HG03135 (cell line): Measurements from ENCODE around the gene TSHZ2.

Source experiments
- ATAC-seq: cut with Tn5 transposase; IDR thresholded peaks from one replicate; pipeline ENCODE4 v1.9.1; 2021; ENCODE audit warnings: mild to moderate bottlenecking, moderate library complexity; ENCODE audit not compliant: unreplicated experiment

The TSHZ2 gene

DNA sequence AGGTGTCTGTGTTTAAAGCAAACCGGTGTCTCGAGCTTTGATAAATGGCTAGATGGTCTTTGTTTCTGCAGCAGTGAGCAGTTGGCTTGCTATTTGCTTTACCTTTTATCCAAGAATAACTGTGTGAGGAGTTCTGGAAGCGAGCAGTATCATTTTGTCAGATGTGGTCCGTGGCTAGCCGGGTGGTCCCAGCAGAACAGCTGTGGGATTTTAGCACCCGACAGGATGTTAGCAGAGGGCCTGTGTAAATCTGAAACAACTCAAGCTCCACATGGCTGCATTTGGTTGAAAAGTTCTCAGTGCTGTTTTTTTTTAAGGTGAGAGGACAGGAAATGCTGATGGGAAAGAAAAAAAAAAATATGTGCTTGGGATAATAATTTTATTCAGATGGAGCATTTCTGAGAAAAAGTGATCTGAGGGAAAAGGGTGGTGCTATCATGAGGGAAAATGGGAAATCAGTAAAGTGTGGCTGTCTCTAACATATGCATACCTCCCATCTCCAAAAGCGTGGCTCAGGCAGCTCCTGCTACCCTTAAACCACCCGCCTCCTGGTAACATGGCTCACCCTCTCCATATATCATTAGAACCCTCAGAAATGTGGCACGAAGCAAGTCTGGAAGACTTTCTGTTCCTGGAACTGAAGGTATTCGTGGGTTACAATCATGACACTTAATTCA is 215.4 kb downstream of the TSHZ2 start:
- ATAC-seq: no peak

DNA sequence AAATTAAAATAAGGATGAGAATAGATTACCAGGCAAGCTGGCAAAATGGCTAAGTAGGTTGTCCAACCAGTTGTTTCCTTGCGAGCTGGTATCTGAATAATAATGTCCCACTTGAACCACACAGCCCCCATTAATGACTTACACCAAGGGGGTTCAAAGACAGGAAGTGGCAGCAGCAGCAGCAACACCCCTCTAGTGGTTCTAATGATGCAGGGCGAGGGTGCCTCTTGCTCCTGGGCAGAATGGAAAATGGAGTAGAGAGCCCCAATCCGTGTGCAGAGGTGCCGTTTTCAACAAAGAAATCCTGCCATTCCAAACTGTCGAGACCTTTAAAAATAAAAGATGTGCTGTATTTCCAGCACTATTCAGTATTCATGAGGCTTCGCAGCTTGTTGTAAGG is 218.1 kb downstream of the TSHZ2 start:
- no peak for ATAC-seq

DNA sequence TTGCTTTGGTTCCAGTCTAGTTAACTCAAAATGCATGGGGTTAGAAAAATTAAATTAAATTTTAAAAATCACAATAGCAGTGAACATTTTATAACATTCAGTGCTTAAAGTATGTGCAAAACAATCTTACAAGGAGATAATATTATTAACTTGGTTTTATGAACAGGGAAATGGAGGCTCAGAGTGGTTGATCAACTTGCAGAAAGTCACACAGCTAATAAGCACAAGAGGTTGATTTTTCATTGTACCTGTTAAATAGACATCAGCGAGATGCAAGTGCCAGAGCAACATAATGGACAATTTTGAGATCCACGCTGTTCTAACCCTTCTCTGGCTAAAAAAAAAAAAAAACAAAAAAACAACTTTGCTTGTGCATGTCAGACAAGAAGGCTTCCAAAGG is 219.8 kb downstream of the TSHZ2 start:
- ATAC-seq: no peak

DNA sequence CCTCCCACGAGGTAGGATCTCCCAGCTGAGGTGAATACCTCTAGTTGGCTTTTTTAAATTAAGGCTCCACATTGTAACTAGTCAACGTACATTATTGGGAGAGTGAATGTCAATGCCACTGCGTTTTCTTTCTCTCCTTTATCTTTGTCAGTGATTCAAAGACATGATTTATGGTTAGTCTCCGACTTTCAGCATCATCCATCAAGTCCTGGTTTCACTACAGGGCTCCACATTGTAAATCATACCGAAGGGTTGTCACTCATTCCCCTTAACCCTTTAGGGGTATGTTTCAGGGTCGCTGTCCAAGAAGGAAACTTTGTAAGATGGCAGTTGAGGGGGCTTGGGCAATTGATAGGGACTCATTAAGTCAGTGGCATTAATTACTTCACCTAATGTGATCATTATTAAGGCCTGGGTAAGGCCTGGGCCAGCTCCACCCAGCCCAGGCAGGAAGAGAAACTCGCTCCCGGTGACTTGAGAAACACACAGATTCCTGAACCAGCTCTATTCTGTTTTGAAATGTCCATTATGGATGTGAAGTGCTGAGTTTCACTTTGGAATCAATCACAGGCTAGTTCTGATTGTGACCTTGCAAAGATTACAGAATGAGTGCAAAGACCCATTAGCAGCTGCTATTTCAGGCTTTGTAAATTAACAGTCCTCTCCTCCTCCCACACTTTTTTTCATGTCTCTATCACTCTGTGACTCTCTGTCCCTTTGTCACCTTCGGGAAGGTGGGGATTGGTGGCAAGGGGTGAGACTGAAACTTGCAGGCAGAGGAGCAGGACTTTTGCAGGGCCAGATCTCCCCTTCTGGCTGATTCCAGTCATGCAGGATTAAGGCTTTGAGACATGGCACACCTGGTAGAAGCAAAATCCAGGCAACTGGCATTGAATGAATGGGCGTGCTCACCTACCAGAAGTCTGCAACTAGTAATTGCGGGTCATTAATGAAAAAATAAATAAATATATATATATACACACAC is 222.4 kb downstream of the TSHZ2 start:
- no peak for ATAC-seq

GRCh38 chr20:53195876-53196610 is 223.9 kb downstream of the TSHZ2 start:
- ATAC-seq: no peak

GRCh38 chr20:53201588-53201987 is 229.4 kb downstream of the TSHZ2 start:
- ATAC-seq: no peak

GRCh38 chr20:53202777-53203176 is 230.6 kb downstream of the TSHZ2 start:
- ATAC-seq: no peak

DNA sequence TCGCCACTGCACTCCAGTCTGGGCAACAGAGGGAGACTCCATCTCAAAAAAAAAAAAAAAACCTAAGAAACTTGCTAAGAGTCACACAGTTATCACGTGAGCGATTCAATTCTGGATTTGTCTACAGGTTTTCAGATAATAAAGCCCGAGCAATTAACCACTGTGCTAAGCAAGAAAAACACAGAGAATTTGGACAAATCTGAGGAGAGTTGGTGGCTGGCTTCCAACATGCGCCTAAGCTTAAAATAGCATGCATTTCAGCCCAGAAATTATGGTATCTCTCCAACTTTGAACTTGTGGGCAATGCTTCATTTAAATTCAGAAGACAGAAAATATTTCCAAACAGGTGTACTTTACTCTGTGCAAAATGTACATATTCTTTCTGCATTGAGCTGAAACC is 232.9 kb downstream of the TSHZ2 start:
- no peak for ATAC-seq

GRCh38 chr20:53208110-53208832 is 236.1 kb downstream of the TSHZ2 start:
- ATAC-seq: no peak

DNA sequence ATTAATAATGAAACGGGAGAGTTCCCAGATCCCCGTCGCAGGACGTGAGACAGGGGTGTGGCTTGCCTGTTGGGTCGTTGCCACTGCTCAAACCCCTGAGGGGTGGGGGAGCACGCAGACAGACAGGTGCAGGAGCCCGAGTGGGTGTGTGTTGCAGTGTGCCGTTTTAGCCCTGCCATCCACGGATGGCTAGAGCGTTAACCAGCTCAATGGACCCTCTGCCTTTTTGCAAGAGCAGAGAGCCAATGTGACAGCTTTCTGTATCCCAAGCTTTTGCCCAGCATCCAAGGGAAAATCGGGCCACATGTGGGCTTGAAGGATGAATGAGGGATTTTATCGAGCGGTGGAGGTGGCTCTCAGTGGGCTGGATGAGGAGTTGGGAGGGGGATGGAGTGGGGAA is 237.9 kb downstream of the TSHZ2 start:
- no peak for ATAC-seq

DNA sequence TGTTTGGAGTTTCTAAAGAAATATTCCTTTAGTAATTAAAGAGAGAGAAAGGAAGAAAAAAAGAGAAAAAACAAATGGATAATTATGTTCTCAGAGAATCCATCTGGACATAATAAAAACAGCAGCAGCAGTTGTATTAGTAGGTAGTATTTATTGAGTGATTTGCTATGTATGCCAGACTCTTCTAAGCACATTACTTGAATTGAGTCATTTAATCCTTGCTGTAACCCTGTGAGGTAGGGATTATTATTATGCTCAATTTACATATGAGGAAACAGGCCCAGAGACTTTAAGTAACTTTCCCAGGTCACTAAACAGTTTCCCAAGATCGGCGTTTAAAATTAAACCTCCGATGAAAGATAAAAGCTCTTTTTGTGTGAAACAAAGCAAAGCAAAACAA is 238.8 kb downstream of the TSHZ2 start:
- no peak for ATAC-seq

- no peak for ATAC-seq
Measured at GRCh38 chr20:53212018-53212417, 239.9 kb downstream of the TSHZ2 start.

GRCh38 chr20:53214392-53214791 is 242.2 kb downstream of the TSHZ2 start:
- ATAC-seq: no peak

DNA sequence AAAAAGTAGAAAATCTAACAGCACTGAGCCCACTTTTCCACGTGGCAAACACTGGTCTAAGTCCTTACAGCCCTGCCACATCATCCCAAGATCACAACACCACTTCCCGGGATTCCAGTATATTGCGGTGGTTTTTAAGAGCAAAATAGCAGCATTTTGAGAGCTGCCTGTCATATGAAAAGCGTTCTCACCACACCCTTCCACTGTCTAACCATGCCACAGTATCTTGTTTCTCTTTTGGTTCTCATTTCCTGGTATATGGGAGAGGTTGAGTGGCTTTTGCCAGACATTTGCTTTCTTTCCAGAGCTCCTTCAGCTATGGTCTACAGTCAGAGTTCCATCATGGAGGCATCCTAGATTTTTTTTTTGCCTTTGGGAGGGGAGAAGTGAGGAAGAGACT is 243.0 kb downstream of the TSHZ2 start:
- ATAC-seq: no peak

- no peak for ATAC-seq
Measured at GRCh38 chr20:53216478-53216855, 244.3 kb downstream of the TSHZ2 start.

- ATAC-seq: no peak
Measured at GRCh38 chr20:53216856-53217576, 244.9 kb downstream of the TSHZ2 start.

- no peak for ATAC-seq
Measured at GRCh38 chr20:53220482-53221307, 248.5 kb downstream of the TSHZ2 start.

DNA sequence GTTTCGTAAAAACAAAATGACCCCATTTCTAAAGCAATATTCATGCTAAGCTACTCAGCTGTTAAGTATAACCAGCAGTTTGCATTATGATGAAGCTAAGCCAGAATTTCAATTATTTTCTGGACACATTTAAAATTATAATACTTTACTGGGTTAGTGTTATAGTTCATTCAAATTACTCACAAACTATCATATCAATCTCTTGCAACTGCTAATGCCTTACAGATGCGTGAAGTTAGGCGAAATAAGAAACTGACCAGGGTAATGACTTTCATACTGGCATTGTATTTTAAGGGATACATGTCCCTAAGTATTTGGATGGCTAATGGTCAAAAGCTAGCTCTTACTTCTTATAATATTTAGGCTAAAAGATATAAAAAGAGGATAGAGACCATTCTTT is 249.6 kb downstream of the TSHZ2 start:
- ATAC-seq: no peak

- no peak for ATAC-seq
Measured at GRCh38 chr20:53222416-53222815, 250.3 kb downstream of the TSHZ2 start.
